HT1080 (cell line): Measurements from ENCODE around the gene CTF1. TPM values are rescaled to one million over a fixed set of nuclear protein-coding genes. Genes with fewer than 3 reads are reported as not detected.
A peak's percentile ranks its signal among the peaks of the same experiment; 100 is the strongest.

ENCODE experiments used
- DNase-seq: peaks from one replicate; pipeline ENCODE4 v3.0.0-alpha.2; 2015; ENCODE audit warnings: low read depth
- total RNA-seq: library from RNA; depleted of rRNA; stranded (reverse); fragments of >200 nt; shearing (Covaris generic); gene quantifications from 2 replicates; pipeline ENCODE4 v1.2.3, GENCODE V29; 2014

The CTF1 gene
- total RNA-seq, 1 experiment from 2014 or later: not detected

DNA sequence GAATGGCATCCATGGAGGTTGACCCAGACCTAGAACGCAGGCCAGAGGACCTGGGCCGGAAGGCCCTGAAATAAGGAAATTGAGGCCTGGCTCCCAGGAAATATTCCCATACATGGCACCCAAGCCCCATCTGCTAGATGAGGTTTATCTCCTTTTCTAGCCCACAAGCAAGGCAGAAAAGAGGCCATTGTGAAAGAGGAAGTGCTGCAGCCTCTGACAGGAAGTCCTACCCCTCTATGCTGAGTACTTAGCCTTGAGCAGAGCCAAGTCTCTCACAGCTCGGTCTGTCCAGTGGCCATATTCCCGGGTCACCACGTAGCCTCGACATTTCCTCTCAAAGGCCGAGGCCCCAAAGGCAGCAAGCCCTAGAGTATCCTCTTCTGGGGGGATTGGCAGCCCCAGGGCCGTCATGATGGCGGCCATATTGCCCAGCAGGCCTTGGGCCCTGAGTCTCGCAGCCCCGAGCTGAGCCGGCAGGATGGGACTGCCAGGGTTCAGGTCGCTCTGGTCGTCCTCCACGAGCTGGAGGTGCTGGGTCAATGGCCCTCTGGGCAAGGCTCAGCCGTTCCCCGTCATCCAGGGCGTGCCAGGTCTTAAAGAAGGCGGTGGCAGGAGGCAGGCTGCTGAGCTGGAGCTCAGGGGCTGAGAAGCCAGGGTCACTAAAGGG lies 7.8 kb downstream of the CTF1 start:
- no peak for DNase-seq

DNA sequence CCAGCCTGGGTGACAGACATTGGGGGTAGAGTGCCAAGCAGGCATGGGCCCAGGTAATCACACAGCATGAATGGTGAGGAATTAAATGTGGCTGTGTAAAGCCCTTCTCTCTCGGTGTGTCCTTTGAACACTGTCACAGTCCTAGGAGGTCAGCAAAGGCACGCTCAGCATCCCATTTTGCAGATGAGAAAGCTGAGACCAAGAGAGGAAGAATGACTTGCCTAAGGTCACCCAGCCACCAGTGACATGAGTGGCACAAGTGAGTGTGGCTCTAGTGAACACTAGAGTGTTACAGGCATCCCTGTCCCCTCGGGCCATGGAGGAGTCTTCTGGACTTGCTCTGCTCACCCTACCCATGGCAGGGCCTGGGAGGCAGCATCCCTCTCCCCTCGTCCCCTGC lies 10.7 kb downstream of the CTF1 start:
- no peak for DNase-seq

DNA sequence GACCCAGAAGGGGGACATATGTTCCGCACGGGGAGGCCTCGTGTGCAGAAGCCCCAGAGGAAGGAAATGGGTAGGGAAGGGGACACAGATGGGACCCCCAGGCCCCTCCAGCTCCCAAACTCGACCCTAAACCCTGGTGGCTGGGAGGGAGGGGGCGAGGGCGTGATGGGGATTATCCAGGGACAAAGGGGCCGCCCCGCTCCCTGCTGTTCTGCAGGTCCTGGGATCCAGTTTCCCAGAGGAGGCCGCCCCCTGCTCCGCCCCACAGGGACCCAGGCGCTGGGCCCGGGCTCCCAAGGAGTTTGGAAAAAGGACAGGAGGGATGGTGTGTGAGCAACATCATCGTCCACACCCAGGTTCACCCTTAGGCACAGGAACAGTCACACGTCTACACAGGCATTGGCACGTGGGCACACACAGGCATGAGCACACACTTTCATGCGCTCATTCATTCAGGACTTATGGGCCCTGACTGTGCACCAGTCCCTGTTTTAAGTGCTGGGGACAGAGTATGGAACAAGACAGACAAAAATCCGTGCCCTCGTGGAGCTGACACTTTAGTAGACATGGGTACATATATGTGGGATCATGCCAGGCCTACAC lies 14.1 kb downstream of the CTF1 start:
- no peak for DNase-seq

DNA sequence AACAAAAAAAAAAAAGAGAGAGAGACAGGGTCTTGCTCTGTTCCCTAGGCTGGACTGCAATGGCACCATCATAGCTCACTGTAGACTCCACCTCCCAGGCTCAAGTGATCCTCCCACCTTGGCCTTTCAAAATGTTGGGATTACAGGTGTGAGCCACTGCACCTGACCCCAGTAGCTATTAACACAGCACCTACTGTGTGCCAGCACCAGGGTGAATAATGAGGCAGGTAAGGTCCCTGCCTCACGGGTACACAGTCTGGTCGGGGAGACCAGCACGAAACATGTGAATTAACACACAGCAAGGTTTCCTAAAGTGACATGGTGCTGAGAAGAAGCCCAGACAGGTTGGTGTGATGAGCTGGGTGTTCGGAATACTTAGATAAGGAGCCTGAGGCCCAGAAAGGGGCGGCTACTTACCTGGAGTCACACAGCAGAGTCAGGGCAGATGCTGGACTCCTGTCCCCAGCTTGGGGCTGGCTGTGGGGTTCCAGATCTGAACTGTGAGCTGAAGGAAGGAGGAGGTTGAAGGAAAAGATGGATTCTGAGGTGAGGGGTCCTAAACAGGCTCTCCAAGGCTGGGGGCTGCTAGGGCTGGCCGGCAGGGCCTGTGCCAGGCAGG lies 16.5 kb downstream of the CTF1 start:
- DNase-seq: no peak

DNA sequence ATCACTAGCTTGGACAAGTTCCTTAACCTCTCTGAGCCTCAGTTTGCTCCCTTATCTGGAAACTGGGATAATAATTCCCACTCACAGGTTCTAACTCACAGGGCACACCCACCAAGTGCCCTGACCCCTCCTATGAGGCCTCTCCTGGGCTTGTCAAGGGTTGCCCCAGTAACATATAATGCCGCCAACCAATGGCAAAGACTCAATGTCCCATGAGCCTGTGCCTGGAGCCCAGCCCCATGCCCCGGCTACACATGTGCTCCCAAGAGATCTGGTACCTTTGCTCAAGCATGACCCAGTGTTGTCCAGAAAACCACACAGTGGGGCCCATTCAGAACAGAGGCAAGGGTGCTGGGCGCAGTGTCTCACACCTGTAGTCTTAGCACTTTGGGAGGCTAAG lies 18.4 kb downstream of the CTF1 start:
- DNase-seq: no peak

DNA sequence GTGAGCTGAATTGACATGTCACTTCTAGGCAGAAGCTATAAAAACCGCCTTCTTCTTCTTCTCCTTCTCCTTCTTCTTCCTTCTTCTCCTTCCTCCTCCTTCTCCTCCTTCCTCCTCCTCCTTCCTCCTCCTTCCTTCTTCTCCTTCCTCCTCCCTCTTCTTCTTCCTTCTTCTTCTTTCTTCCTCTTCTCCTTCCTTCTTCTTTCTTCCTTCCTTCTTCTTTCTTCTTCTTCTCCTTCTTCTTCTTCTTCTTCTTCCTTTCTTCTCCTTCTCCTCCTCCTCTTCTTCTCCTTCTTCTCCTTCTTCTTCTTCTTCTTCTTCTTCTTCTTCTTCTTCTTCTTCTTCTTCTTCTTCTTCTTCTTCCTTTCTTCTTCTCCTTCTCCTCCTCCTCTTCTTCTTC lies 22.2 kb downstream of the CTF1 start:
- DNase-seq: no peak

DNA sequence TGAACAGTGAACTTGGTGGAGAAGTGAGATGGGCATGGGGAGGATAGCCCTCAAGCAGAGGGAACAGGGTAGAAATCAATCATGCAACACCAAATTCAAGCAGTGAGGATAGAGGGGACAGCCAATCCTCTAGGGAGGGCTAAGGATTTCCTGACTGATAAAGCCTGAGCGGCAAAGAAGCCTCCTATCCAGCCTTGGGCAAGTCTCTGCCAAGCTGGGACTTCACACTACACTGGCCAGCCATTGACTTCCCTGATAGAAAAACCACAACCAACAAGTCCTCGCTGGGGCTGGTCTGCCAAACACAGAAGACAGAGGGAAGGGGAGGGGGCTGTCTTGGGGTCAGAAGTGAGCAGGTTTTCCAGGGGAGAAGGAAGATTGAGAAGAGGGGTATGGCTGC lies 24.5 kb downstream of the CTF1 start:
- no peak for DNase-seq

DNA sequence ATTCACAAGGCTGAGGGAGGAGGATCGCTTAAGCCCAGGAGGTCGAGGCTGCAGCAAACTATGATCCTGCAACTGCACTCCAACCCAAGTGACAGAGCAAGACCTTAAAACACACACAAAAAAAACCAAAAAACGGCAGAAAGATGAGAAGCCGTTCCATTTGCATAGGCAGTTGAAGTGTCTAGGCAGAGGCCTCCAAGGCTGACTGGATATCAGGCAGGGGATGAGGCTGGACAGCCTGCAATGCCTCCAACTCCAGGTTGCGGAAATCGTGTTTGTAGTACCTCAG lies 25.0 kb downstream of the CTF1 start:
- DNase-seq: no peak

DNA sequence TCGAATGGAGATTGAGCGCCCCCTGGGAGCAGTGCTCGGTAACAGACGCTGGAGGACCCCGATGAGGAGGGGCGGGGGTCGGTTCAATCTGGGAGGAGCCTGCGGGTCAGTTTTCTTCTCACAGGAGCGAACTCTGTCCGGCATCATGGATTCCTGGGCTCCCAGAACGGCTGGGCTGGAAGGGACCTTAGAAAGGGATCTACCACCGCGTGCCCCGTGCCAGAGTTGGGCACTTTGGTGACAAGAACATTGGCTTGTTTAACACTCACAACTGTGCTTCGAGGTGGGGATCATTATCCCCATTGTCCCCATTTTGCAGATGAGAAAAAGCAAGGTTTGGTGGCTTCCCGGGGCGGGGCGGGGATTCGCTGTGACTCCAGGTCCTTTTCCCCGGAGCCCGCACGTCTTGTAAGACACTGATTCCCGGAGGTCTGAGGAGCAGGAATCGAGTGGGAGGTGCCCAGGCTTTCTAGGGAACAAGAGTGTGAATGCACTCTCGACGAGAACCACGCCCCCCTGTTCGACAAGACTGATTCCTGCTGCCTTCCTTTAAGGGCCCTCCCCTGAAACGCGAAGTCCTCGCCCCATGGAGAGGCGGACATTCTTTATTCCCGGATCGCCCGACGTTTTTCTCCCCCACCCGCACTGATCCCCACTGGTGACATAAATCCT lies 25.5 kb downstream of the CTF1 start:
- peak; percentile 71 for DNase-seq

DNA sequence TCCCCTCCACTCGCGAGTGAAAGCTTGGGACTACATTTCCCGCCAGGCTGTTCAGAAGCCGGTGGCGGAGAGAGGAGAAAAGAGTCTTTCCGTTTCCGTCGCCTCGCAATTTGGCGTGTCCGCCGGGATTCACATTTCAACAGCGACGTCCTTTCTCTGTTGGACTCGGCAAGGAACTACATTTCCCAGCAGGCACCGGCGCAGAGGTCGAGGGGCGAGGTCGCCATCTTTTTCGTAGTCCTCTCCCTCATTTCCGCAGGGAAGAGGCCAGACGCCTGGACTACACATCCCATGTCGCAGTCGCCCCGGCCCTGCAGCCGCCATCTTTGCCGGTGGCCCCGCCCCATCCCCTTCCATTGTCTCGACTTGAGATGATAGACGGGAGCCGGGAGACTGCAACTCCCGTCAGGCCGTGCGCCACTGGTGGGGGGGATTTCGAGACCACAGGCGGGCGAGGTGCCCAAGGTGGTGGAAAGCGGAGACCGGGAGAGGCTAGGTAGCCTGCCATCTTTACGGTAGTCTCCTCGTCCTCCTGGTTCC lies 26.1 kb downstream of the CTF1 start:
- peak; percentile 100 for DNase-seq

DNA sequence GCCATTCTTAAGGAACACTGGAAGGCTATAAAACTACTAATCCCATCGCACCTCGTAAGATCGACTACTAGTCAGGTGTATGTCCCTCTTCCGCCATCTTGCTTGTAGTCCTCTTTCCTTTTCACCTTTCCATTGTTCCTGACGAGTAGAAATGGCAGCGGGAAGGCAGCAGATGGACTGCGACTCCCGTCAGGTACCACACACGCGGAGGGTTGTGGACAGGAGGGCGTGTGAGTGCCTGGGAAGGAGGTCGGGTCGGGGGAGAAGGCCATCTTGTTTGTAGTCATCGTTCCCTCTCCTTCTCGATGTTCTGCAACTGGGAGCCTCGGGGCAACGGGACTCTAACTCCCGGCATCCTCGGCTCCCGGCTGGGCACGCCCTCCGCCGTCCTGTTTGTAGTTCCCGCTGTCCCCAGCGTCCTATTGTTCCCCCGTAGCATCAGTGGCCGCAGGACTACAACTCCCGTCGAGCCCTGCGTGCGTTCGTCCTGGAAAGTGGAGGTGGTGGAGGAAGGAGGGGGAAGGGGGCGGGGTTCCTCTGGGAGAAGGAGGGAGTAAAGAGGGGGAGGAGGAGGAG lies 26.6 kb downstream of the CTF1 start:
- DNase-seq: peak; percentile 100

DNA sequence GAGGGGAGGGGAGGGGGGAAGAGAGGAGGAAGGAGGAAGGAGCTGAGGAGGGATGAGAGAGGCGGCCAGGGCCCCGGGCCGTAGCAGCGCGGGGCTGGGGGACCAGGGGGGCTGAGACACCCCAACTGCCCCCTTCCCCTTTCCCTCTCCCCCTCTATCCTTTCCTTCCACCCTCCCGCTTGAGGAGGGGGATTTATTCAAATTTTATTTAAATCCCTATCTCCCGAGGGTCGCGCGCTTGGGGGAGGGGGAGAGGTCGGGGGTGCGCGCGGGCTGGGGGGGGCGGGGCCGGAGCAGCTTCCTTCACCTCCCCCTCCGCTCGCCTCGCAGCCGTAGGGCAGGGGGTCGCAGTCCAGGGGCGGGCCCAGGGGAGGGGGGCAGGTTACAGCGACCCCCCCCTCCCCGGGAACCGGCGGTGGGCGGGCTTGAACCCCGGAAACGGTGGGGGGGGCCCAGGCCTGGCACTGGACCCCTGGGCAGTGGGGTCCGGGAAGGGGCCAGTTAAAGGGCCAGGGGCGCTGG lies 27.2 kb downstream of the CTF1 start, which contains the start of gene FBXL19:
Gene FBXL19, plus strand, starts transcription at position 19 of the 522 bp plus-strand sequence. CDS start 2,183 bp downstream, outside the sequence.
- no peak for DNase-seq

DNA sequence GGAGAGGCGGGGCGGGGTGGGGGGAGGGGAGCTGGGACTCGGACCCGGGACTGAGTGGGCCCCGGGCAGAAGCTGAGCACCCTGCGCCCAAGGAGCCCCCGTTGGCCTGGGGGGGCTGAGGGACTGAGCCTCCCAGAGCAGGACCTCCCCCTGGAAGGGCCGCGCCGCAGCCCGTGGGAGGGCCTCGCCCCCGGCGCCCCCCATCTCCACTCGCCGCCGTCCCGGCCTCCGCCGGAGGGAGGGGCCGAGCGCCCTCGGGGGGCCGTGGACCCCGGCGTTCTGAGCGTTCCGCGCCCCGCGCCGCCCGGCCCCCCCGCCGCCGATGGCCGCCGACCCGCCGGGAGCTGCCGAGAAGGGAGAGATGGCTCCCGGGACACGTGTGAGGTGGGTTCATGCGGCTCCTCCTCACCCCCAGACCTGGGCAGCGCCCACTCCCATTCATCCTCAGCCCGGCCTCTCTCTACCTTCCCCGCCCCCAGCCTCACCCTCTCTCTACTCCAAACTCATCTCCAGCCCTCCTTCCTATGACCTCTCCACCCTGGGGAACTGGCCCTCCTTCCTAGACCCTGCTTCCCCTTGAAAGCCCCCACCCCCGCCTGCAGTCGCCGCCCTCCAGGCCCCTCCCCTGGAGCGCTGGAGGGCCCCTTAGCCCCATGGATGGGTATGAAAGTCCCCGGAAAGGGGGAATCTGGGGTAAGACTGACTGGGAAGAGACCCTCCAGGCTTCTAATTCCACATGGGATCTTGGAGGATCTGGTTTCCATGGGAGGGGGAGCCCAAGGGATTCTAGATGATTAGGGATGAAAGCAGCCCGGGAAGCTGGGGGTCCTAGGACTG lies 27.9 kb downstream of the CTF1 start:
- no peak for DNase-seq

DNA sequence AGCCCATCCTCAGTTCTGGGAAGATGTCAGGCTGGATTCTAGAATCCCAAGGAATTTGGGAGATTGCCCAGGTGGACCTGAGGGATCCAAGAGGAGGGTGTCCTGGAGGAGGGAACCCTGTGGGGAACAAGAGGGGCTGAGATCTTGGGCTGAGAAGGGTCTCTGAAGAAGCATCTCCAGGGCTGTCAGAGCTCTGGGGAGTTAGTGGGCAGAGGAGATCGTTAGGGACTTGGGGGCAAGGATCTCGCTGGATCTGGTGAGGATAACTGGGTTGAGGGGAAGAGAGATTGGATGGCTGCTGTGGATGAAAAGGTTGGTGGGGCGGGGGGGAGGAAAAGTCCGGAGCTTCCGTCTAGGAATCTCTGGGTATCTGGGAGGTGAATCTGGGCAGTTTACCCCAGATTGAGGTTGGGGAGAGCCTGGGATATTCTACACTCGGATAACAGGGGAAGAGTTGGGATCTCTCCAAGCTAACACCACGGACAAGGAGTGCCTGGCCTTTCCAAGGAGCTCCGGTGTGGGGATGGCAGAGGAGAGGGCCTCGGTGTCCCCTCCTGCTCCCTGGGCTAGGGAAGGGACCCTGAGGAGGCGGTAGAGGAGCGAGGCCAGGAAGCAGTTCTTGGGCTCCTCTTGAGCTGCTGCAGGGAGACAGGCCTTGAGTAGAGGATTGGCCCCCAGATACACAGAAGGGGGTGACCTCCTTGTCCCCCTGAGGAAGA lies 28.7 kb downstream of the CTF1 start:
- DNase-seq: no peak

DNA sequence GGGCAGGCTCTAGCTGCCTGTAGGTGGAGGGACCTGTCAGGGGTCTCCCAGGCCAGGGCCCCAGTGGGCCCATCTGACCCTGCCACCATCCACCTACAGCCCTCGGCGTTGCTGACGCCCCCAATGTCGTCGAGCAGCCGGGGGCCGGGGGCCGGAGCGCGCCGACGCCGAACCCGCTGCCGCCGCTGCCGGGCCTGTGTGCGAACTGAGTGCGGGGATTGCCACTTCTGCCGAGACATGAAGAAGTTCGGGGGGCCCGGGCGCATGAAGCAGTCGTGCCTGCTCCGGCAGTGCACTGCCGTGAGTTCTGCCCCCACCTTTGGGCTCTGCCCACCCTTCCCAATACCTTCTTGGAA lies 29.2 kb downstream of the CTF1 start:
- DNase-seq: no peak

DNA sequence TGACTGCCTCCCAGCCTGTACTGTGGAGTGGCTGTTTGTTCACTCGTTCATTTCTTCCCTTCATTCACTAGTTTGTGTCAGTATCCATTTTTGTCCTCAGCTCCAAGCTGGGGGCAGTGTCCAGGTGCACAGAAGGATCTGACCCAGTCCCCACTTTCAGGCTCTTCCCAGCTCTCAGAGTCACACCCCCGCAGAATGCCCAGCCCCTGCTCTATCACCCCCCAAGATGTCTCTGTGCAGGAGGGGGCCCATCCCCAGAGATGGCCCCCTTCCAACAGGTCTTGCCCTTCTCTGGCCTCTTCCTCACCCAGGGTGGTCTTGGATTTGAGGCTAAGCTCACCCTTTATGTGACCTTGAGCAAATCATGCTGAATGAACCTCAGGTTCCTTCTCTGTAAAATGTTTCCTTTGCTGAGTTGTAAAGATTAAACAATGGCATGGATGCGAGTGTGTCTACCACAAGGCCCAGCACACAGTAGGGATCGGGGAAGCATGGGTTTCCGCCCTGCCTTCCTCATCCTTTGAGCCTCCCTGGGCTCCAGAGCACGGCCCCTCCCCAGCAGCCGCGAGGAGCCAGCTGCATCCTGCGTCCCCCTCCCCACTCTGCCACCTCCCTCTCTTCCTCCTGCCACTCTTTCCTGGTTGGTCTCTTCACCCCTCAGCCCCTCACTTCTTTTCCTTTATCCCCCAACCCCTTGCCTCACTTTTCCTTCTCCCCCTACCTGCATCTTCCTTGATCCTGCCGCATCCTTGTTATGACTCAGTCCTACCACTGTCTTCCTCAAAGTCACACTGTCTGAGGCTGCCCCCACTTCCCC lies 29.8 kb downstream of the CTF1 start:
- DNase-seq: no peak

DNA sequence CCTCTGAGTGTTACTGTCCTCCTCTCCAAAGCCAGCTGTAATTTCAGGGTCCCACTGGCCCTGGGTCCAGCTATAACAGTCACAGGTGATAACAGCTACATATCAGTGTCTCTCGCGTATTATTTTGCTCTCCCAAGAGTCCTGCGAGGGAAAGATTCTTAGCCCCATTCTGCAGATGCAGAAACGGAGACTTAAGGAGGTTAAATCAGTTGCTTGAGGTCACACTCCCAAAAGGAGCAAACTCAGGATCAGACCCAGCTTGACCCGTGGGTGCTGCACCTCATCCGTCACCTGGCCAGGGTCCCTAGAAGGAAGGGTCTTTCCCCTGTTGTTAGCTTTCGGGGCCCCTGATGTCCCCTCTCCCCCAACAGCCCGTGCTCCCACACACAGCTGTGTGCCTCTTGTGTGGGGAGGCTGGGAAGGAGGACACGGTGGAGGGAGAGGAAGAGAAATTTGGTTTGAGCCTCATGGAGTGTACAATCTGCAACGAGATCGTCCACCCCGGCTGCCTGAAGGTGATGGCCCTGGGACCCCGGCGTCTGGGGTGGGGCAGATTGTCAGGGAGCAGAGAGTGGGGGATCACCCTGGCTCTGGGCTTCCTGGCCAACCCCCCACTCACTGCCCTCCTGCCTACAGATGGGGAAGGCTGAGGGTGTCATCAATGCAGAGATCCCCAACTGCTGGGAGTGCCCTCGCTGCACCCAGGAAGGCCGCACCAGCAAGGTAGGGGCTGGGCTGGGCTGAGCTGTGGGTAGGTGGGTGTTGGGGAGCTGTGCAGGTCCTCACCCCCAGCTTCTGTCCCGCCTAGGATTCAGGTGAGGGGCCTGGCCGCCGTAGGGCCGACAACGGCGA lies 30.7 kb downstream of the CTF1 start:
- DNase-seq: no peak

DNA sequence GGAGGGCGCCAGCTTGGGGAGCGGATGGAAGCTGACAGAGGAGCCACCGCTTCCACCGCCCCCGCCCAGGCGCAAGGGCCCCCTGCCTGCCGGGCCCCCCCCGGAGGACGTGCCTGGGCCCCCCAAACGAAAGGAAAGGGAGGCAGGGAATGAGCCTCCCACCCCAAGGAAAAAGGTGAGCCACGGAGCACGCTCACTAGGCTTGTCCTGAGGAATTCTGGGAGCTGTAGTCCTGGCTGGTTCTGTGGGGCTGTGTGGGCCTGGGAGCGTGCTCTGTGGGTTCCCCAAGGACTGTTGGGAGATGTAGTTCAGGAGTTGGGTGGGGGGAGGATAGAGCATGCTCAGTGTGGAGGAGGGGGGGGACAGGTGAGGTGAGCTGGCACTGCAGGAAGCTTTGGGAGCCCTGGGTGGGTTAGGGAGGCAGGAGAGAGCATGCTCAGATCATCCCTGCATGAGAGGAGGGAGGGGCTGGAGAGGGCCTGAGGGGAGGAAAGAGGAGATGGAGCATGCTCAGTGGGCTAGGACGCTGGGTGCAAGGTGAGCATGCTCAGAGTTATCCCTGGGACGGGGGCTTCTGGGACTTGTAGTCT lies 31.5 kb downstream of the CTF1 start:
- DNase-seq: peak; percentile 68
